WTC11 (cell line): ENCODE data around the gene KIAA1143. TPM values are rescaled to one million over a fixed set of nuclear protein-coding genes. Genes with fewer than 3 reads are reported as not detected.
A peak's percentile ranks its signal among the peaks of the same experiment; 100 is the strongest.

Source experiments
- ATAC-seq: fragments of 200-7000 bp; cut with Tn5 transposase; 2 replicates; pipeline ENCODE4 v1.10.0; 2021; ENCODE audit warnings: mild to moderate bottlenecking, moderate library complexity
- CTCF ChIA-PET: fragments of 300-600 bp; sonication (Branson Sonifier 250); formaldehyde crosslinking; loops from one replicate; lab custom pipeline; 2021; ENCODE audit warnings: antibody characterized with exemption; lab: Charles Lee
- POLR2A ChIA-PET: fragments of 350-600 bp; sonication (Branson Sonifier 250); formaldehyde crosslinking; loops from one replicate; lab custom pipeline; 2021; ENCODE audit warnings: antibody characterized with exemption; lab: Charles Lee
- DNase-seq: peaks from one replicate; pipeline ENCODE4 v3.0.0; 2021; ENCODE audit warnings: low spot score
- H3K27ac Mint-ChIP-seq: 2 replicates; pipeline ENCODE4 v1.8.0; 2021; ENCODE audit warnings: mixed read lengths
- H3K27me3 Mint-ChIP-seq: 2 replicates; pipeline ENCODE4 v1.8.0; 2021; ENCODE audit warnings: low read depth, mild to moderate bottlenecking, moderate library complexity, mixed read lengths
- H3K36me3 Mint-ChIP-seq: 2 replicates; pipeline ENCODE4 v1.8.0; 2021; ENCODE audit warnings: mixed read lengths
- H3K4me1 Mint-ChIP-seq: 2 replicates; pipeline ENCODE4 v1.8.0; 2022; ENCODE audit warnings: mixed read lengths
- H3K4me3 Mint-ChIP-seq: 2 replicates; pipeline ENCODE4 v1.8.0; 2021; ENCODE audit warnings: mild to moderate bottlenecking, moderate library complexity, mixed read lengths
- H3K9me3 Mint-ChIP-seq: 2 replicates; pipeline ENCODE4 v1.8.0; 2021; ENCODE audit warnings: mixed read lengths
- CBFB ChIP-seq: sonication (generic); formaldehyde crosslinking; IDR thresholded peaks from 2 replicates; pipeline ENCODE4 v1.8.1; 2022; ENCODE audit warnings: mild to moderate bottlenecking, low read depth, missing genetic modification reagents
- CREB1 ChIP-seq: sonication (generic); formaldehyde crosslinking; IDR thresholded peaks from 2 replicates; pipeline ENCODE4 v1.8.0; 2023; ENCODE audit warnings: mild to moderate bottlenecking, missing genetic modification reagents
- EMX1 ChIP-seq: fragments of 250-450 bp; sonication (Bioruptor Pico); IDR thresholded peaks from 2 replicates; pipeline ENCODE4 v1.8.0; 2021; ENCODE audit warnings: mild to moderate bottlenecking
- ESRRA ChIP-seq: sonication (generic); formaldehyde crosslinking; IDR thresholded peaks from 2 replicates; pipeline ENCODE4 v1.8.1; 2022; ENCODE audit warnings: mild to moderate bottlenecking, missing genetic modification reagents, borderline replicate concordance
- MYBL2 ChIP-seq: sonication (generic); formaldehyde crosslinking; IDR thresholded peaks from 2 replicates; pipeline ENCODE4 v1.8.1; 2023; ENCODE audit warnings: mild to moderate bottlenecking, moderate library complexity, missing genetic modification reagents
- NR3C1 ChIP-seq: sonication (generic); formaldehyde crosslinking; conservative IDR thresholded peaks from 2 replicates; pipeline ENCODE4 v1.8.1; 2023; ENCODE audit warnings: low read depth, mild to moderate bottlenecking, missing genetic modification reagents
- OVOL2 ChIP-seq: fragments of 250-450 bp; sonication (Bioruptor Pico); IDR thresholded peaks from 2 replicates; pipeline ENCODE4 v1.9.0; 2021; ENCODE audit warnings: mild to moderate bottlenecking, borderline replicate concordance
- TEAD1 ChIP-seq: sonication (generic); formaldehyde crosslinking; IDR thresholded peaks from 2 replicates; pipeline ENCODE4 v1.8.0; 2022; ENCODE audit warnings: mild to moderate bottlenecking, missing genetic modification reagents
- ZNF532 ChIP-seq: fragments of 250-450 bp; sonication (Bioruptor Pico); IDR thresholded peaks from 2 replicates; pipeline ENCODE4 v1.9.0; 2021; ENCODE audit warnings: mild to moderate bottlenecking, borderline replicate concordance
- total RNA-seq: library from RNA; stranded (reverse); gene quantifications from 3 replicates; pipeline ENCODE4 v1.2.3, GENCODE V29; 2021
- TF ChIP-seq, protein P1 (sequence below): sonication (generic); formaldehyde crosslinking; IDR thresholded peaks from 2 replicates; pipeline ENCODE4 v1.8.1; 2023; ENCODE audit warnings: mild to moderate bottlenecking, moderate library complexity, missing genetic modification reagents
- TF ChIP-seq, protein P2 (sequence below): sonication (generic); formaldehyde crosslinking; IDR thresholded peaks from 2 replicates; pipeline ENCODE4 v1.8.1; 2023; ENCODE audit warnings: mild to moderate bottlenecking, missing genetic modification reagents, borderline replicate concordance
- TF ChIP-seq, protein P3 (sequence below): fragments of 250-450 bp; sonication (Bioruptor Pico); IDR thresholded peaks from 2 replicates; pipeline ENCODE4 v1.9.0; 2021; ENCODE audit warnings: mild to moderate bottlenecking

KIAA1143 gene
- total RNA-seq, 1 experiment from 2014 or later: 55.6 TPM

DNA sequence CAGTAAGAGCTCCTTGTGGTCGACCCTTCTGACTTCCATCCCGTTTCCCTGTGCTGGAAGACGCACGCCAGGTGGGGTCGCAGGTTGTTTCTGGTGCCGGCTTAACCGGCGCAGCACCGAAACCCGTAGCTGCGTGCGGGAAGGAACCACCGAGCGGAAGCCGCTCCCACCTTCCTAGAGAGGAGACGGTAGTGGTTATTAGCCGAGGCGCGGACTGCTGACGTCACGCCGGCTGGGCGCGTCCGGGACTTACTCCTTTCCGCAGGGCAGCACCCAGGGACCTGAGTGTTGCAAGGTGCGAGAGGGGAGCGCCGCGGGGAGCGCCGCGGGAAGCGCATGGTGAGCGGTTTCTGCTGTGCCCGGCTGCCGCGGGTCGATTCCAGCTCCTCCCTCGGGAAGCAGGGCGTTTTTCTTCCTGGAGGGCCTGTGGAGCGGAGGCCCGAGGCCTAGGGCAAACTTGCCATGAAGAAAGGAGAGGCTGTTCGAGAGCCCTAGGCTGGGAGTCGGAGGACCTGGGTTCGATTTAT lies 32.0 kb downstream of the KIAA1143 start, which contains the start of gene ZNF501 (continued):
- TF ChIP-seq, protein P1, sequence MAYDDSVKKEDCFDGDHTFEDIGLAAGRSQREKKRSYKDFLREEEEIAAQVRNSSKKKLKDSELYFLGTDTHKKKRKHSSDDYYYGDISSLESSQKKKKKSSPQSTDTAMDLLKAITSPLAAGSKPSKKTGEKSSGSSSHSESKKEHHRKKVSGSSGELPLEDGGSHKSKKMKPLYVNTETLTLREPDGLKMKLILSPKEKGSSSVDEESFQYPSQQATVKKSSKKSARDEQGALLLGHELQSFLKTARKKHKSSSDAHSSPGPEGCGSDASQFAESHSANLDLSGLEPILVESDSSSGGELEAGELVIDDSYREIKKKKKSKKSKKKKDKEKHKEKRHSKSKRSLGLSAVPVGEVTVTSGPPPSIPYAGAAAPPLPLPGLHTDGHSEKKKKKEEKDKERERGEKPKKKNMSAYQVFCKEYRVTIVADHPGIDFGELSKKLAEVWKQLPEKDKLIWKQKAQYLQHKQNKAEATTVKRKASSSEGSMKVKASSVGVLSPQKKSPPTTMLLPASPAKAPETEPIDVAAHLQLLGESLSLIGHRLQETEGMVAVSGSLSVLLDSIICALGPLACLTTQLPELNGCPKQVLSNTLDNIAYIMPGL (CRISPR knock-in tag): 0 out of 2 replicates have a peak, but pooled peaks have one; percentile 38
- peak; percentile 87; the same call in 1 of the 2 replicates for TF ChIP-seq CREB1
- TF ChIP-seq TEAD1 (CRISPR knock-in tag): peak; percentile 91
- TF ChIP-seq CBFB (CRISPR knock-in tag): peak; percentile 34; the same call in 1 of the 2 replicates
- TF ChIP-seq, protein P2, sequence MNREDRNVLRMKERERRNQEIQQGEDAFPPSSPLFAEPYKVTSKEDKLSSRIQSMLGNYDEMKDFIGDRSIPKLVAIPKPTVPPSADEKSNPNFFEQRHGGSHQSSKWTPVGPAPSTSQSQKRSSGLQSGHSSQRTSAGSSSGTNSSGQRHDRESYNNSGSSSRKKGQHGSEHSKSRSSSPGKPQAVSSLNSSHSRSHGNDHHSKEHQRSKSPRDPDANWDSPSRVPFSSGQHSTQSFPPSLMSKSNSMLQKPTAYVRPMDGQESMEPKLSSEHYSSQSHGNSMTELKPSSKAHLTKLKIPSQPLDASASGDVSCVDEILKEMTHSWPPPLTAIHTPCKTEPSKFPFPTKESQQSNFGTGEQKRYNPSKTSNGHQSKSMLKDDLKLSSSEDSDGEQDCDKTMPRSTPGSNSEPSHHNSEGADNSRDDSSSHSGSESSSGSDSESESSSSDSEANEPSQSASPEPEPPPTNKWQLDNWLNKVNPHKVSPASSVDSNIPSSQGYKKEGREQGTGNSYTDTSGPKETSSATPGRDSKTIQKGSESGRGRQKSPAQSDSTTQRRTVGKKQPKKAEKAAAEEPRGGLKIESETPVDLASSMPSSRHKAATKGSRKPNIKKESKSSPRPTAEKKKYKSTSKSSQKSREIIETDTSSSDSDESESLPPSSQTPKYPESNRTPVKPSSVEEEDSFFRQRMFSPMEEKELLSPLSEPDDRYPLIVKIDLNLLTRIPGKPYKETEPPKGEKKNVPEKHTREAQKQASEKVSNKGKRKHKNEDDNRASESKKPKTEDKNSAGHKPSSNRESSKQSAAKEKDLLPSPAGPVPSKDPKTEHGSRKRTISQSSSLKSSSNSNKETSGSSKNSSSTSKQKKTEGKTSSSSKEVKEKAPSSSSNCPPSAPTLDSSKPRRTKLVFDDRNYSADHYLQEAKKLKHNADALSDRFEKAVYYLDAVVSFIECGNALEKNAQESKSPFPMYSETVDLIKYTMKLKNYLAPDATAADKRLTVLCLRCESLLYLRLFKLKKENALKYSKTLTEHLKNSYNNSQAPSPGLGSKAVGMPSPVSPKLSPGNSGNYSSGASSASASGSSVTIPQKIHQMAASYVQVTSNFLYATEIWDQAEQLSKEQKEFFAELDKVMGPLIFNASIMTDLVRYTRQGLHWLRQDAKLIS (CRISPR knock-in tag): peak; percentile 38; the same call in 1 of the 2 replicates
- TF ChIP-seq OVOL2: no peak
- TF ChIP-seq MYBL2: peak; percentile 90
- TF ChIP-seq ESRRA (CRISPR knock-in tag): 0 out of 2 replicates have a peak, but pooled peaks have one; percentile 50
- TF ChIP-seq ZNF532 (CRISPR knock-in tag): no peak

DNA sequence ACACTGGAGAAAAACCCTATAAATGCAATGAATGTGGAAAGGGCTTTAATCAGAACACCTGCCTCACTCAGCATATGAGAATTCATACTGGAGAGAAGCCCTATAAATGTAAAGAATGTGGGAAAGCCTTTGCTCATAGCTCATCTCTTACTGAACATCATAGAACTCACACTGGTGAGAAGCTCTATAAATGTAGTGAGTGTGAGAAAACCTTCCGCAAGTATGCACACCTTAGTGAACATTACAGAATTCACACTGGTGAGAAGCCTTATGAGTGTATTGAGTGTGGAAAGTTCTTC lies 39.4 kb downstream of the KIAA1143 start:
- TF ChIP-seq, protein P3, sequence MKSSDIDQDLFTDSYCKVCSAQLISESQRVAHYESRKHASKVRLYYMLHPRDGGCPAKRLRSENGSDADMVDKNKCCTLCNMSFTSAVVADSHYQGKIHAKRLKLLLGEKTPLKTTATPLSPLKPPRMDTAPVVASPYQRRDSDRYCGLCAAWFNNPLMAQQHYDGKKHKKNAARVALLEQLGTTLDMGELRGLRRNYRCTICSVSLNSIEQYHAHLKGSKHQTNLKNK (CRISPR knock-in tag): no peak
- TF ChIP-seq EMX1 (CRISPR knock-in tag) (no peak), NR3C1 (no peak)
- TF ChIP-seq, all 79 proteins: peak for 0
- no peak overlapping the region for H3K4me3 Mint-ChIP-seq
- ATAC-seq: no peak
- peaks cover 23% of the 10 kb centered on the region for H3K27me3 Mint-ChIP-seq
- H3K4me1 Mint-ChIP-seq: no peaks in the 10 kb centered on the region
- no peak overlapping the region for H3K27ac Mint-ChIP-seq
- no peak for DNase-seq
- ChIA-PET POLR2A (no interaction called here), CTCF (no interaction called here)
- H3K9me3 Mint-ChIP-seq: peaks cover 89% of the 10 kb centered on the region
- peaks cover 76% of the 10 kb centered on the region for H3K36me3 Mint-ChIP-seq
